HG02623 (cell line): Measurements from ENCODE around the gene MAP9.
"Not testable (repeated sequence)": the region's sequence is repeated elsewhere in the genome, so short reads cannot be mapped to it uniquely, and the experiment has no call there.

Experiments used
- ATAC-seq: cut with Tn5 transposase; IDR thresholded peaks from one replicate; pipeline ENCODE4 v1.9.1; 2021; ENCODE audit warnings: moderate library complexity; ENCODE audit not compliant: unreplicated experiment

The MAP9 gene

DNA sequence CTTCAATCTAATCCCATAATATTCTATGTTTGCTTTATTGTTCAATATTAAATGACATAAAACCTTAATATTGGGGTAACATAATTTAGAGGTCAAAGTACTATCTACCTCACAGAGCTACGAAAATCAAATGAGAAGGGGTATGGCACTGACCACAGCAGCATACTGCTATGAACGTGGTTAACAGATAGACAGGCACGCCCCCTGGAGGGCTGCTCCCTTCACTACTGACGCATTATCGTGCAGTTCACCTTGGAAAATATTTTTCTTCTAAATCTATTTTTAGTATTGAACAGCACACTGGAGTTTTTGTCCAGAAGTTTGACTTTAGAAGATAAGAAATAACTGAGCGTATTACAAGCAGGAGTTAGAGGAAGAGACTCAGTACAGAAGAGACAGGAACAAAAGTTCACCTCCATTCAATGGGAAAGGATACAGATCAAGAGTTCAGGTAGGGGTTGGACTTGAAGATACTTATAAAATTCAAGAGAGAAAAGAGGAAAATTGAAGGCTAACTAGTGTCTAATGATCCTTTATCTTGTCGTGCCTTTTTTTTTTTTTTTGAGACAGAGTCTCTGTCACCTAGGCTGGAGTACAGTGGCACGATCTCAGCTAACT, 22.7 kb downstream of the MAP9 start:
- ATAC-seq = peak; percentile 95

GRCh38 chr4:155342142-155342541, 34.6 kb downstream of the MAP9 start:
- ATAC-seq = no peak

DNA sequence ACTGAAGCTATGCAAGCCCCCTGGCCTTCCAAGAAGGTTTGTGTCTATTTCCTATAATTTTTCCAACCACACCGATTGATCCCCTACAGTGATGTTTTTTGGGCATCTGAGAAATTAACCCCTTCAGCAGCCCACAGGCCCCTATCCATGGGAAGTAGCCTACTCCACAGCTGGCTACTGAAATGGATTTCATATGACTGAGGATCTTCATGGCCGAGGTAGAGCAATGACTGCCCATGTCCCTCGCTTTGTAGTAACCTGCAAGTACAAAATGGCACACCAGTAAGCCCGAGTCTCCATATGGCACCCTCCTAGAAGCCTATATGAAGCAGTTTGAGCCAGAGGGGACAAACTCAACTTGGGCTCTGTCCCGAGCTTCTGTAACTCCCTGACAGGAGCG, 36.8 kb downstream of the MAP9 start:
- no peak for ATAC-seq

DNA sequence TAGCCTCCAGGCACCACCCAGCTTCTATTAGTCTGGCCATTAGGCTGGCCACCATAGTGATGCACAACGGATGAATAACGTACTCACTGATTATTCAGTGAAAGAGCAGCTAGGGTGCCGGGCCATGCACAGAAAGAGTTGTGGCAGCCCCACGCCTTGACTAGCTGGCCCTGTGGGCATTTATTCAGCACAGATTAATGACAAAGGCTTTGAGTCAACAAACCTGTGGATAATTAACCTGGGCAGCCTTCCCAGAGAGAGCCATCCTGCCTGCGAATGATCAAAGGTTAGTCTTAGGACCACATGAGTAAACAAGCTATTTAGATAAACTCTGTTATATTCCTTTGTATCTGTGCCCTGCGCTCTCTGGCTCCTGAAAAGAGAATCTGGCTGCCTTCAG, 37.2 kb downstream of the MAP9 start:
- no peak for ATAC-seq

DNA sequence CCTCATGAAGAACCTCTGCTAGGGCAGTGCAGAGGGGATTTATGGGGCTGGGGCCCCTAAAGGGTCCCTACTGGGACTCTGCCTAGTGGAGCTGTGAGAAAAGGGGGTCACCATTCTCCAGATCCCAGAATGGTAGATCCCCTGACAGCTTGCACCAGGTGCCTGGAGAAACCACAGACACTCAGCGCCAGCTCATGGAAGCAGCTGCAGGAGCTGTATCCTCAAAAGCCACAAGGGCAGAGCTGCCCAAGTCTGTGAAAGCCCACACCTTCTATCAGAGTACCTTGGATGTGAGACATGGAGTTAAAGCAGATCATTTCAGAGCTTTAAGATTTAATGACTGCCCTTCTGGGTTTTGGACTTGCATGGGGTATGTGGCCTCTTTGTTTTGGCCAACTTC, 38.6 kb downstream of the MAP9 start:
- no peak for ATAC-seq

DNA sequence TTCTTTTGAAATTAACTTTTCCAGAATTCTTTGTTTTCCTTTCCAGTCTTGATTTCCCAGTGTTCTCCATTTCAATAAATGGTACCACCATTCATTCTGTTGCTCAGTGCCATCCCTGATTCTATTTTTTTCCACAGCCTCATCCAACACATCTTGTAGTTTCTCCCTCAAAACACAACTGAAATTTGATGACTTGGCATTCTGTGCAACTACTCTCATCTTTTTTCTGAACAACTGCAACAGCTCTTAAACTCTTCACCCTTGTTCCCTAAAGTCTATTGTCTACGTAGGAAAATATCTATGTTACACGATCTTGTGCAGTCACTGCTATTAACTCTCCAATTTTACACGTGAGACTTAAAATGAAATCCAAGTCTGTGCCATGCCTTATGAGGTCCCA, 40.5 kb downstream of the MAP9 start:
- ATAC-seq = no peak

- ATAC-seq = no peak
Measured at GRCh38 chr4:155331478-155331877, 45.3 kb downstream of the MAP9 start.

DNA sequence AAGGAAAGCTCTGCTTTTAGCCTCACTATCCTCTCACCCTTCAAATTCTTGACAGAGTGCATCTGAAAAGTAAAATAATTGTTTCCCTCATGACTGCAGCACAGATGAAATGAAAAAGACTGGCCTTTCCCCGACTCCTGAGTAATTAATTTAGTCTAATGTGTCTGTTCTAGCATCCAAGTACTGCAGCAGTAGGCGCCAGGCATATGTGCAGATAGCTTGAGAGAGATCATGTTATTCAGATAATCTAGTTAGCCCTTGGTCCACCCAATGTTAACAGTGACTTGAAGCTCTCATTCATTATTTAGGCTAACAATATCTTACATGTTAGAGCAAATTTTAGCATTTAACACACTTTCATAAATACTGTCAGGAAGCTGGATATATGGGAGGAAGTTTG, 54.0 kb downstream of the MAP9 start:
- ATAC-seq = no peak

DNA sequence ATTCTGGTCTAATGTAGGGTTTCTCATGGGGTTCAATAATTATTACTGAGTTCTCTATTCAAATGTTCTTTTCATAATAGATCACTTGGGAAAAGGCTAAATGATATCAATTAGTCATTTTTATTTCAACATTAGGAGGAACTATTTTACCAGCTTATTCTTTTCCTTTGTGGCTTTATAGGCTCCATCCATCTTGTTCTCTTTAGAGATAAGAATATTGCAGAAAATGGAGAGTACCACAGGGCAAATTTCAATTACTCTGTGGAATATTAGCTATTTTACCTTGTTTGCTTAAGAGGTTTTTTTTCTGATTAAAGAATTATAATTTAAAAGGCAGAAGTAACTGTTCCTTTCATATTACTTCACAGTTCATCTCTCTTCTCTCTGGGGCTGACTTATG, 55.8 kb downstream of the MAP9 start:
- no peak for ATAC-seq

- no peak for ATAC-seq
Measured at GRCh38 chr4:155319516-155319915, 57.2 kb downstream of the MAP9 start.

DNA sequence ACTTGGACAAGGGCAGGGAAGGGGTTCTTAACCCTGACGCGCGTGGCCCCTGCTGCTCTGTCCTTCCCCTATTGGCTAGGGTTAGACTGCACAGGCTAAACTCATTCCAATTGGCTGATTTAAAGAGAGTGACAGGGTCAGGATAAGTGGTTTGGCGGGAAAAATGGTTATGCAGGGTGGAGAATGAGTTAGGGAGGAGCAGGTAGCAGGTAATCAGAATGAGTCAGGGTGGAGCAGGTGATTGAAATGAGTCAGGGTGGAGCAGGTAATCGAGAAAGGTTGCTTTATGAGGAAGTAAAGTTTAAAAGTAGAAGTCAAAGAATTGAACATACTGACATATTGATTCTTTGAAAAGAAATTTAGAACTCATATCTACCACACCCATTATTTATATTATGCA, 64.7 kb downstream of the MAP9 start:
- ATAC-seq = not testable (repeated sequence)

DNA sequence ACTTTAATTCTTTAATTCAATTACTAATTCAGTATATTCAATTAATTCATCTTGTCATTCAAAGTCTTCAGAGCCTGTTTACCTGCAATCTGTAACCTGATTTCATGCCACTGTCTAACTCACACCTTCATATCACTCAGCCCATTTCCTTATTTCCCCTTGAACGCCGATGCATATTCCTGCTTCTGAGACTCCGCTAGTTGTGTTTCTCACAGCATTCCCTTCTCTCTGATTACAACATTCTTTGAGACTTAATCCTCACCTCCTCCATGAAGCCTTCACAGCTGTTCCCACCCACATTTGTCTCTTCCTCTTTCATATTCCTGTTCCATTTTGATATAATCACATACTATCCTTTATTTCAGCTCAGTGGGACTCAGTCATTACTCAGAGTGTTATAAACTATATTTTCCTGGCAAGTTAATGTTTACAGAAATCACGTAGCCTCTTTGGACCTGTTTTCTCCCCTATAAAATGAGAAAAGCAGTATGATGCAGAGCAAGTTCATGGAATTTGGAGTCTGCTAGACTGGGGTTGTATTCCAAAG, 69.0 kb downstream of the MAP9 start:
- no peak for ATAC-seq

DNA sequence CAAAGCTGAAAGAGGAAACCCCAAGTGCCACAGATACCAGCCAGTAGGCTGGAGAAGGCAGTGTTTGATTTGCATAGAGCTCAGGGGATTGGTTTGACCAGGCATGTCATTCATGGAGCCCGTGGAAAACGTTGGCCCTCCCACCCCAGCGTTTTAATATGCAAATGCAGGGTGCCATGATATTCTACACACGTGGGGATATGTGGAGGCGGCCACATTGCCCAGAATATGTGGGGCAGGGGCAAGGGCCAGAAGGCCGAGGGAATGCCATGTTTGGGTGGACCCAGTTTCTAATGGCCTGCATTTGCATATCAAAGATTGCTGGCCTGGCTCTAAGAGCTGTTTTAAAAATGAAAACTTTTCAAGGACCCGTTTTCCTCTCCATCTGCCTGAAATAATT, 71.1 kb downstream of the MAP9 start:
- no peak for ATAC-seq

DNA sequence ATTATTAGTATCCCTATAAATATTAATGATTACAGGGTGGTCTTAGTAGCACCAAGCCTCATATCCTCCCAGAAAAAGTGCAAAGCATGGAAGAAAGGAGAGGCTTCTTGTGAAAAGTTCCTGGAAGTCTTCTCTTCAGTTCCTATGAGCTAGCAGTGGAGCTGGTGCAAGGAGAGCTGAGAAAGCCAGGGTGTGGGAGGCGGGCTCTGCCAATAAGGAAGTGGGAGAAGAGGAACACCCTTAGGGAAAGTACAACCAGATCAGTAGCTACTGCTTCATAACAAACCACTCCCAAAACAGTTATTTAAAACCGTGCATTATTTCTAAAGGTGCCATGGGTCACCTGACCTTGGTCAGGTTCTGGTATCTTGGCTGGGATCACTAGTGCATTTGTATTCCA, 72.4 kb downstream of the MAP9 start:
- ATAC-seq = no peak

DNA sequence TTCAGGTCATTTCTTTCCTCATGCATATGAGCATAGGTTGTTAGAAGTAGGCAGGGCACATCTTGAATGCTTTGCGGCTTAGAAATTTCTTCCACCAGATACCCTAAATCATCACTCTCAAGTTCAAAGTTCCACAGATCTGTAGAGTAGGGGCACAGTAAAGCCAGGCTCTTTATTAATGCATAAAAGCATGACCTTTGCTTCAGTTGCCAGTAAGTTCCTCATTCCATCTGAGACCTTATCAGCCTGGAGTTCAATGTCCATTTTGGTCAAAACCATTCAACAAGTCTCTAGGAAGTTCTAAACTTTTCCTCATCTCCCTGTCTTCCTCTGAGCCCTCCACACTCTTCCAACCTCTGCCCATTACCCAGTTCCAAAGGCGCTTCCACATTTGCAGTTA, 77.7 kb downstream of the MAP9 start:
- no peak for ATAC-seq
